ENCODE measurements around the gene ATF6. TPM values are rescaled to one million over a fixed set of nuclear protein-coding genes. Genes with fewer than 3 reads are reported as not detected.

The ATF6 gene
- 18.0 and 18.1 TPM in 2 replicates for total RNA-seq
- polyA plus RNA-seq, result 14.6 and 15.6 TPM in 2 replicates

GRCh38 chr1:161766102-161766981, at the start of gene ATF6:
Gene ATF6 (plus strand): TSS chr1:161766320. CDS start chr1:161766361, 41 bp downstream.
- no peak for TF ChIP-seq CTCF (IDR thresholded peaks at IDR 0.05; ENCODE audit: low read depth, low read length)
- H3K36me3 ChIP-seq, result no peaks in the 10 kb centered on the region
- H3K4me1 ChIP-seq (ENCODE audit: low read depth), result peaks cover 6% of the 10 kb centered on the region
- no peaks in the 10 kb centered on the region for H3K9me3 ChIP-seq (ENCODE audit: low read depth)
- H3K4me3 ChIP-seq, result peak within 1 kb of the TSS; percentile 75
- peak; percentile 87 to 96 for DNase-seq (ENCODE audit: low read depth in 1 of 2, low spot score in 1 of 2)
- no peaks in the 10 kb centered on the region for H3K27me3 ChIP-seq
- peak within 1 kb of the TSS; percentile 46 for H3K27ac ChIP-seq

GRCh38 chr1:161718559-161719324, 47.4 kb upstream of the ATF6 start:
- Histone ChIP-seq H3K4me3 (no peak overlapping the region), H3K9me3 (ENCODE audit: low read depth) (no peaks in the 10 kb centered on the region), H3K27ac (no peak overlapping the region), H3K36me3 (no peaks in the 10 kb centered on the region), H3K27me3 (peaks cover 58% of the 10 kb centered on the region), H3K4me1 (ENCODE audit: low read depth) (no peaks in the 10 kb centered on the region)
- TF ChIP-seq CTCF (IDR thresholded peaks at IDR 0.05; ENCODE audit: low read depth, low read length), result no peak
- no peak for DNase-seq (ENCODE audit: low read depth in 1 of 2, low spot score in 1 of 2)

GRCh38 chr1:161719325-161719611, 46.9 kb upstream of the ATF6 start:
- no peak for TF ChIP-seq CTCF (IDR thresholded peaks at IDR 0.05; ENCODE audit: low read depth, low read length)
- H3K36me3 ChIP-seq, result no peaks in the 10 kb centered on the region
- H3K9me3 ChIP-seq (ENCODE audit: low read depth), result no peaks in the 10 kb centered on the region
- H3K4me3 ChIP-seq, result no peak overlapping the region
- H3K4me1 ChIP-seq (ENCODE audit: low read depth), result no peaks in the 10 kb centered on the region
- H3K27me3 ChIP-seq, result peaks cover 62% of the 10 kb centered on the region
- no peak for DNase-seq (ENCODE audit: low read depth in 1 of 2, low spot score in 1 of 2)
- H3K27ac ChIP-seq, result no peak overlapping the region

GRCh38 chr1:161720422-161720821, 45.7 kb upstream of the ATF6 start:
- H3K36me3 ChIP-seq, result no peaks in the 10 kb centered on the region
- no peak overlapping the region for H3K27ac ChIP-seq
- TF ChIP-seq CTCF (IDR thresholded peaks at IDR 0.05; ENCODE audit: low read depth, low read length), result no peak
- H3K4me3 ChIP-seq, result no peak overlapping the region
- H3K4me1 ChIP-seq (ENCODE audit: low read depth), result no peaks in the 10 kb centered on the region
- no peak for DNase-seq (ENCODE audit: low read depth in 1 of 2, low spot score in 1 of 2)
- no peaks in the 10 kb centered on the region for H3K9me3 ChIP-seq (ENCODE audit: low read depth)
- peaks cover 72% of the 10 kb centered on the region for H3K27me3 ChIP-seq

GRCh38 chr1:161720956-161721737, 45.0 kb upstream of the ATF6 start, which contains the start of gene FCRLB:
Gene FCRLB (plus strand): TSS chr1:161721544. CDS start chr1:161722673, 1,129 bp downstream.
- no peak within 1 kb of the TSS for H3K4me3 ChIP-seq
- no peaks in the 10 kb centered on the region for H3K4me1 ChIP-seq (ENCODE audit: low read depth)
- no peak for TF ChIP-seq CTCF (IDR thresholded peaks at IDR 0.05; ENCODE audit: low read depth, low read length)
- peaks cover 67% of the 10 kb centered on the region for H3K27me3 ChIP-seq
- no peaks in the 10 kb centered on the region for H3K36me3 ChIP-seq
- H3K9me3 ChIP-seq (ENCODE audit: low read depth), result no peaks in the 10 kb centered on the region
- no peak within 1 kb of the TSS for H3K27ac ChIP-seq
- DNase-seq (ENCODE audit: low read depth in 1 of 2, low spot score in 1 of 2), result no peak
